Stromal cell of bone marrow (primary cell): ENCODE data around the gene PKN1.
"Not testable (repeated sequence)": the region's sequence is repeated elsewhere in the genome, so short reads cannot be mapped to it uniquely, and the experiment has no call there.

Experiments
- DNase-seq: peaks from one replicate; pipeline ENCODE4 v3.0.0-alpha.2; 2012; ENCODE audit warnings: low read depth

The PKN1 gene

GRCh38 chr19:14487370-14488125 lies 54.4 kb downstream of the PKN1 start:
- no peak for DNase-seq

- DNase-seq = no peak
Measured at GRCh38 chr19:14492756-14493337, 59.7 kb downstream of the PKN1 start.

GRCh38 chr19:14494411-14494810 lies 61.3 kb downstream of the PKN1 start:
- DNase-seq = no peak

GRCh38 chr19:14494910-14495671 lies 62.0 kb downstream of the PKN1 start:
- DNase-seq = no peak

- no peak for DNase-seq
Measured at GRCh38 chr19:14495672-14496028, 62.5 kb downstream of the PKN1 start.

- peak; percentile 96 for DNase-seq
Measured at GRCh38 chr19:14496029-14496833, 63.1 kb downstream of the PKN1 start, which contains the start of gene GIPC1. GIPC1 (minus strand) TSS chr19:14496127; CDS start chr19:14482976, 13,151 bp downstream.

GRCh38 chr19:14496834-14497227 lies 63.7 kb downstream of the PKN1 start:
- DNase-seq = no peak

- DNase-seq = no peak
Measured at GRCh38 chr19:14497228-14497921, 64.3 kb downstream of the PKN1 start.

- DNase-seq = no peak
Measured at GRCh38 chr19:14502334-14503092, 69.4 kb downstream of the PKN1 start.

GRCh38 chr19:14503285-14503684 lies 70.2 kb downstream of the PKN1 start:
- DNase-seq = no peak

- DNase-seq = not testable (repeated sequence)
Measured at GRCh38 chr19:14504575-14504974, 71.5 kb downstream of the PKN1 start.

- no peak for DNase-seq
Measured at GRCh38 chr19:14505488-14506239, 72.6 kb downstream of the PKN1 start.

- DNase-seq = no peak
Measured at GRCh38 chr19:14507704-14508542, 74.8 kb downstream of the PKN1 start.

- peak; percentile 76 for DNase-seq
Measured at GRCh38 chr19:14510311-14511228, 77.5 kb downstream of the PKN1 start.

GRCh38 chr19:14511229-14511593 lies 78.1 kb downstream of the PKN1 start:
- DNase-seq = no peak

GRCh38 chr19:14512406-14512961 lies 79.4 kb downstream of the PKN1 start:
- no peak for DNase-seq

GRCh38 chr19:14514215-14514863 lies 81.2 kb downstream of the PKN1 start:
- DNase-seq = no peak
